ENCODE results near the gene CCL14.
"Not testable (repeated sequence)": the region's sequence is repeated elsewhere in the genome, so short reads cannot be mapped to it uniquely, and the experiment has no call there.

Gene CCL14

DNA sequence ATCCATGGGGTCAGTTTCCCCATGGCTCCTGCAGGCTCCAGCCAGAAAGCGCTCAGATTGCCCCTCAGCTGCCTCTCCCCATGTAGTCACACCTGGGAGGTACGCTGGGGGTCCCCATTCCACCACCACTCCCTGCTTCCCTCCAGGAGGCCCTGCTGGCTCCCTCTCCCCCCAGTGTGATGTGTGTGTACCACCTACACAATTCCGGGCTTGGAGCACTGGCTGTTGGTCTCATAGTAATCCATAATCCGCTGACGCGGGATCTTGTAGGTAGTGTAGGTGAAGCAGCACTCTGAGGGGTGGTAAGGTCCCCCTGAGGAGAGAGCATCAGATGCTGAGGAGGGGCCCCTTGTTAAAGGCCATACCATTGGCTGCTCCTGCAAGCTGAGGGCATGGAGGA lies 2.4 kb downstream of the CCL14 start:
- no peak for DNase-seq

DNA sequence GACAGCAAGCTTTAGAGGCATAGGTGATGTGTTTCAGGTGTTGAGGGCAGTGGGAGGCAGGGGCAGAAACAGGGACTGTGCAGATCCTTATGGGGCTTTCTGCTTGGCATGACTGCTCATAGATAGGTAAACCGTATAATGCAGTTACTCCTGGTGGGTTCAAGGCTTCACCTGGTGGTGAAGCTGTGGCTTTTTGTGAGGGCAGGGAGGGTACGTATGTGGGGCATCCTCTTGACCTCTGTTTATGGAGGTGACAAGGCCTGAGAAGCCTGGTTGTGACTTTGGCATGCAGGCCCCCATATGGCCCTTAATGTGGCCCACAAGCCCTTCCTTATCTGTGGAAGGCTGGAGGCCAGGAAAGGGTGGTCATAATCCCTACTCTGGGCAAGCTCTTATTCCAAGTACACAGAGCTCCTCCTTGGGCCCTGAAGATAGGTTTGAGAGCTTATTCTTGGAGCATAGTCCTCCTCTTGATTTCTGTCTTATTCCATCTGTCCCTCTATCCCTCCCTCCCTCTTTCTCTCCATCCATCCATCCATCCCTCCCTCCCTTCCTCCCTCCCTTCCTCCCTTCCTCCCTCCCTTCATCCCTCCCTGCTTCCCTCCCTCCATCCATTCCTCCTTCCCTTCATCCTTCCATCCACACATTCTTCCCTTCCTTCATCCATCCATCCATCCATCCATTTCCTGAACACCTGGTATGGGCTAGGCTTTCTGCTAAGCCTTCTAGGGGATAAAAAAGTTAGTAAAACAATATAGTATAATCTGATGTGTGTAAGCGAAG lies 3.9 kb downstream of the CCL14 start:
- DNase-seq: no peak

DNA sequence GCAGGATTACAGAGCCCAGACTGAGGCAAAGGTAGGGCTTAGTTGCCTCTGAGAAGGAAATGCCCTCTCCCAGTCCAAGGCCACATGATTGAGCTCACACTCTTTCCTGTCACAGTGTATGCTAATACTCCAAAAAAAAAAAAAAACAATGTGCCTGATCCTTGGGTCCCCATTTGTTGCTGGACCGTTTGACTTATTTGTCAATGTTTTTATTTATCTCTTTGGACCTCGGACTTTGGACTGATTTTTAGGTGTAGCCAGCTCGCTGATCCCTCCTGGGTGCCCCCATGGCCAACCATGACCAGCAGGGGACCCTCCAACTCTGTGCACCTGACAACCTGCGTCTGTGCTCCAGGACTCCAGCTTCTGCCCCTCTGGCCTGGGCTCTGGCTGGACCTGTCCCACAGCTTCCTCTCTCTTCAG lies 4.6 kb downstream of the CCL14 start:
- peak; percentile 10 to 11 for DNase-seq

DNA sequence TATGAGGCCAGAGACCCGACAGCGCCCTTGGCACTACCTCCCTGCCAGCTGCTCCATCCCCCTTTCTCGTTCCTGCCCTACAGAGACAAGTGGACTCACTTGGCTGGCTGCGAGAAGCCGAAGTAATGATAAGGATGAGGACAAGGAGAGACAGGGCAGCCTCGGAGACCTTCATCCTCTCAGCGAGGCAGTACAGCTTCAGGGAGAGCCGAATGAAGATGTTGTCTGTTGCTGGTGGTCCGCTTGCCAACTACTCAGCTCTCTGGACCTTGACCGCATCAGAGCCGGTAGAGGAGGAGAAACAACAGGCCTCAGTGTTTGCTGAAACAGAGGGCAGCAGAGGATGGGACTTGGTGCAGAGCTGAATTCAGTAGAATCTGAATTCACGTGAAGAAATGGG lies 5.3 kb downstream of the CCL14 start, which contains the start of gene CCL16:
Gene CCL16, minus strand, starts transcription at position 252 of the 400 bp plus-strand sequence. Its CDS starts 77 bp downstream, at position 175.
- DNase-seq: no peak

DNA sequence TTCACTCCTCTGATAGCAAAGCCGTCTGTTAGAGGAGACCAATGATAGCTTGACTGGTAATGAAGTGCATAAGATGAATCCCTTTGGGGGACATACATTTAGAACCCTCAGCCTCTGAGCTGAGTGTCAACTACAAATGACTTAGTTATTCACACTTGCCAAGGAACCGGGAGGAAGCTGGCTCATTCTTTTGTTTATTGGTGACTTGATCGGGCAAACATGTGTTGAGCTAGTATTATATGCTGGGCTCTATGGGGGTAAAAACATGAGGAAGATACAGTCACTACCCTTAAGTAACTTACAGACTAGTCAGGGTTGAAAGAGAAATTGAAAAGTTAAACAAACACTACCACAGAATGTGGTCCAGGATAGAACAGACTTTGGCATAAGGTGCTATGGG lies 8.2 kb downstream of the CCL14 start:
- DNase-seq: no peak

DNA sequence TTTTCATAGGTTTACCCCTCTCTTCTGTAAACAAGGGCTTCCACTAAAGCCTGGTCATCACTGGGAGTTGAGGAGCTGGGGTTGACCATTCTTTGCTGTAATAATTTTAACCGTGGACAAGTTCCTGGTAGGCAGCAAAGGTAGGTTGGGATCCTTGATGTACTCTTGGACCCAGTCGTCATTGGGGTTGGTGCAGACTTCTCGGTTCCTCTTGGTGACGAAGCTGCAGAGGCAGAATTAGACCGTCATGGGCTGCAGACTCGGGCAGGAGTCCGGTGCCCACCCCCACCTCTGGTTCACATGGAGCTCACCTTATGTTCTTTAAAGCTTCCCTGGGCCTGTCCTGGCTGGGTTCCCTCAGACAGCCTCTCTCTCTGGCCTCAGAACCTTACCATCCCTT lies 9.0 kb downstream of the CCL14 start:
- no peak for DNase-seq

DNA sequence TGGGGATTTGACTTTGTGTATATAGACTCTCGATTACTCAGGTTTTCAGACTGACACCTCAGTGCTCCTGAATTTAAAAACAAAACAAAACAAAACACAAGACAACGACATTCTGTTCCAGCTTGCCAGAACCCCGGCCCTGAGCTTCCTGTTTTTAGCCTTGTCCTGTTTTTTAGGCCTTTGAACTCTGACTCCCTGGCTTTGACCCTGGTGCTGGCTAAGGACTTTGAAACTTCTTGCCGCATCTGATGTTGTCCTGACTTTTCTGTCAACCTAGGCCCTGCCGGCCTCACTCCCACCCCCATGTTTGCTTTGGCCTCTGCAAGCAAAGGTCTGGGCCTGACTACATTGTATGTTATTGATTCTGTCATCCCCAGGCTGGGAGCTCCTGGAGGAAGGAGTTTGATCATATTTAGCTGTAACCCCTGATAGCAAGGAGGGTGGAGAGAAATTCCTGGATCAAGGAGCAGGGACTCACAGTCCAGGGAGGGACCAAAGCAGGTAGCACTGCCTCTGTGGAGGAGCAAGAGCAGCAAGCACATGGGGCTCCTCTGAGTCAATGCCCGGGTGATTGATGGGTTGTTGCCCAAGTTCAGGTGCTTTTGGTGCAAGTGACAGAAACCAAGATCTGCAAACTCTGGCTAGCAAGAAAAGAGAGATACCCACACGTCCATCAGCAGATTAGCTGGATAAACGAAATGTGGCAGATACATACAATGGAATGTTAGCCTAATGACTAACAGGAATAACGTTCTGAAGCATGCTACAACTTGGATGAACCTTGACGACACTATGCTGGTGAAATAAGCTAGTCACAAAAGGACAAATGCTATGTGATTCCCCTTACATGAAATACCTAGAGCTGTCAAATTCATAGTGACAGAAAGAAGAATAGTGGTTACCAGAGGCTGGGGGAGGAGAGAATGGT lies 12.9 kb downstream of the CCL14 start:
- DNase-seq: no peak

DNA sequence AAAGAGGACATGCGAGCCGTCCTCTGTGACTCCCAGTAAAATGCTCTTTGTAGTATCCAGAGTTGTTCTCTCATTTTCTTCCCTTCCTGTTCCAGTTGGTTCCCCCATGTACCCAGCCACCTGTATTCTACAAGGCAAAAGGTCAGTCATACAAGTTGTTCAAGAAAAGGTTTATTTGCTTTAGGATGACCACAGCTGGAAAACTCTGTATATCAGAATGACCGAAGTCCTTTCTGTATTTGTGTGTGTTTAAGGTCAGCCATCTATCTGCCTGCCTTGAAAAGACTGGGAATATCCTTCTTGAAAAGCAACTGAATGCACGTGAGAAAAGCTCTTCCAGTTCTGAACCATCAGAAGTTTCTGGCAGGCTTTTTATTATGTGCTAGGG lies 13.6 kb downstream of the CCL14 start:
- DNase-seq: no peak

DNA sequence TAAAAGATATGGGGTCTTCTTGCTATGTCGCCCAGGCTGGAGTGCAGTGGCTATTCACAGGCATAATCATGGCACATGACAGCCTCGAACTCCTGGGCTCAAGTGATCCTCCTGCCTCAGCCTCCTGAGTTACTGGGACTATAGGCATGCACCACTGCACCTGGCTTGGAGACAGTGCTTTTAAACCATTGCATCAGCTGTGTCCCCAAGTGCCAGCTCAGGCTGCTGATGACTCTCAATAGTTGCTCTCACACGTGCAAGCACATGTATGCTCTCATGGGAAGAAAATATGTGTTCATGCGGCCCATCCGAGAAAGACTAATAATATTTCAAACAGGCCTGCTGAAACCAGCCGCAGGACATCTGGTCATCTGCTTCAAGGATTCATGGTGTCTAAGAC lies 14.0 kb downstream of the CCL14 start:
- DNase-seq: no peak

DNA sequence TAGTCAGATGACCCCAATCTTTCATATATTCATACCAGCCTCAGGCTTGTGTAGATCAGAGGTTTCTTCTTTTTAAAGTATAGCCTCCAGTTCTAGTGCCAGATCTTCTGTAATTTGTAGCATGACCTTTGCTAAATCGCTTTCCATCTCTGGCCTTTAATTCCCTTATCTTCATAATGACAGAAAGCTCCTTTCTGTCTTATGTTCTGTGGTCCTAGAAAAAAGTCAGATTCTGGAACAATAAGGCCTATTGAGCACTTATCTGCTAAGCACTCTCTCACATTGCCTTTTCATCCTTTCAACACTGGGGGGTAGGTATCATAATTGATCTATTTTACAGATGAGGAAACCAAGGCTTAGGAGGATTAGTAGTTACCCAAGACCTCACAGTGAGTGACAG lies 14.5 kb downstream of the CCL14 start:
- DNase-seq: no peak

DNA sequence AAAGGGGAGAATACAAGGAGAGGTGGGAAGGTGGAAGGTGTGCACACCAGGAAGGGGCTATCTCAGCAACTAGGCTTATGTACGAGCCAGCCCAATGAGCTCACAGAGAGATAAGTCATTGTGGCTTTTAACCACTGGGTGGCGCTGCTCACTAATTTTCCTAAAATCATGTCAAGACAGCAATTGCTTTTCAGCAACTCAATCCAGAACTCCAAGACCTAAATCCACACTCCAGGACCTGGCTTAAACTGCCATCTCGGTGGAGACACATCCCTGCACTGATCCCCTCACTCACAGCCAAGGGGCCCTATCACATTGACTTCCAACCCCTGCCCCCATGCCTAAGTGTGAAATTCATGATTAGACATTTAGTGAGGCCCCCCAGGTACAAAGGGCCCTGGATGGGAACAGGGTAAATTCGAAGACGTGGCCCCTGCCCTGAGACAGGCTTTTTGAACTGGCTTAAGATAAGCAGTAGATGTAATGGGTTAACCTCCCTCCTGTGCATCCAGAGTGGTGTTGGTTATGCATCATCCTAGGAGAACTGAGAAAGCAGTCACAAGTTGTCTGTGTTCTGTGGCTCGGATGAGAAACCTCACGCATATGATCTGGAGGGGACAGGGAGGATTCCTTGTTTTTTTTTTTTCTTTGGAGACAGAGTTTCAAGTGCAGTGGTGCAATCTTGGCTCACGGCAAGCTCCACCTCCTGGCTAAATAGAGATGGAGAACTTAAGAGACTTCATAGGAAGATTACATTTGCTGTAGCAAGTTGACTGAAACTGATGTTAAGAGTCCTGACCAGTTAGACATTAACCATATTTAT lies 16.8 kb downstream of the CCL14 start:
- peak; percentile 68 to 74 for DNase-seq

DNA sequence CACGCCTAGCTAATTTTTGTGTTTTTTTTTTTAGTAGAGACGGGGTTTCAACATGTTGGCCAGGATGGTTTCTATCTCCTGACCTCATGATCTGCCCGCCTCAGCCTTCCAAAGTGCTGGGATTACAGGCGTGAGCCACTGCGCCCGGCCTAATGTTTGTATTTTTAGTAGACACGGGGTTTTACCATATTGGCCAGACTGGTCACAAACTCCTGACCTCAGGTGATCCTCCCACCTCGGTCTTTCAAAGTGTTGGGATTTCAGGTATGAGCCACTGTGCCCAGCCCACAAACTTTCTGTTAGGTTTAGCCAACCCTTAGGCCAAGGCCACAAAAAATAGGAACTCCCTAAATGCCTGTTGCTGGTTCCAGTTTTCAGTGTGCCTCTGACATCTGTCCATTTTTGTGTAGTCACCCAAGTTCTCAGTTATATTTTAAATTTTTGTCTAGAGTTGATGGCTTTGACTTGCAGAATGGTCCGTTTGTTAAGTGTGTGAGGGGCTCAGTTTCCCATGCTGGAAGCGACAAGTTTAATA lies 17.9 kb downstream of the CCL14 start:
- no peak for DNase-seq

DNA sequence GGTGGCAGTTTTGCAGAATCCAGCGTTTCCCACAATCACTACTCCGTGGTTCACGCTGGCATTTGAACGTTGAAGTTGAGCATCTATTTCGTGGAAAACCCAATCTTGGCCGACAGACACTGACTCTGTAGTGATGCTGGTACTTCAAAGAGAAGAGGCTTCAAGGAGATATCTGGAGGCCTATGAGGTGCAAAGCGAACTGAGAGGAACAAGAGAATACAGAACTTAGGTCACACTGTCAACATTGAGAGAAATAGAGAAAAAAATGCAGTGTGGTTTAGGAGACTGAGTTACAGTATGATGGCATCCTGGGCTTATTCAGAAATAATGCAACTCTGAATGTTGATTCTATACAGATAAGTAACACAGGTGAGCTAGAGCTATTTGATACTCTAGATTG lies 21.3 kb downstream of the CCL14 start:
- no peak for DNase-seq

DNA sequence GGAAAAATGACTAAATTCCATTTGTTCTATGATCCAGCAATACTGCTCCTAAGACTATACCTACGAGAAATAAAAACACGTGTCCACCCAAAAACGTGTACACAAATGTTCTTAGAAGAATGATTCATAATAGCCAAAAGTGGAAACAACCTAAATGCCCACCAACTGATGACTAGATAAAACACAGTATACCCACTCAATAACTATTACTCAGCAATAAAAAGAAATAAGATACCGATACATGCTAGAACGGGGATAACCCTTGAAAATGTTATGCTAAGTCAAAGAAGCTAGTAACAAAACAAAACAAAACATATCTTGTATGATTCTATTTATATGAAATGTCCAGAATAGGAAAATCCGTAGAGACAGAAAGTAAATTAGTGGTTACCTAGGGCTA lies 22.9 kb downstream of the CCL14 start:
- no peak for DNase-seq

DNA sequence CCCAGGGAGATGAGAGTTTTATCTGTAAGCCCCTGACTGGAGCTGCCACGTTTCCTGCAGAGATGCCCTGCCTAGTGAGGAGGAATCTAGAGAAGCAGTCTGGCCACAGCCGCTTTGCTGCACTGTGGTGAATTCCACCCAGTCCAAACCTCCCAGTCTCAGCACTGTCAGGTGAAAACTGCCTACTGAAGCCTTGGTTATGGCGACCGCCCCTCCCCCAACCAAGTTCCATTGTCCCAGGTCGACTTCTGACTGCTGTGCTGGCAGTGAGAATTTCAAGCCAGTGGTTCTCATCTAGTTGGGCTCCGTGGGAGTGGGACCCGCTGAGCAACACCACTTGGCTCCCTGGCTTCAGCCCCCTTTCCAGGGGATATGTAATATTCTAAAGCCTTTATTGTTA lies 32.8 kb downstream of the CCL14 start:
- no peak for DNase-seq

DNA sequence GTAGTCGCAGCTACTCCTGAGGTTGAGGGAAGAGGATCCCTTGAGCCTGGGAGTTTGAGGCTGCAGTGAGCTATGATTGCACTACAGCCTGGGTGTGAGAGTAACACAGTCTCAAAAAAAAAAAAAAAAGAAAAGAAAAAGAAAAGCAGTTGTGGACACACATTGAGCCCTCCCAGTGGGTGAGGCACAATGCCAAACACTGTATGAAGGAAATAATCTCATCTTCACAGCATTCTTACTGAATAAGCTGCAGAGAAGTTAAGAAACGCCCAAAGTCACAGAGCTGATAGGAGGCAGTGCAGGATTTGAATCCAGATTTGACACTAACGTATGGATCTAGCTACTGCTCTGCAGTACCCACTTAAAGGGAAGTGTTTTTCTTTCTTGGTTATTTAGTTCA lies 37.1 kb downstream of the CCL14 start:
- DNase-seq: no peak

DNA sequence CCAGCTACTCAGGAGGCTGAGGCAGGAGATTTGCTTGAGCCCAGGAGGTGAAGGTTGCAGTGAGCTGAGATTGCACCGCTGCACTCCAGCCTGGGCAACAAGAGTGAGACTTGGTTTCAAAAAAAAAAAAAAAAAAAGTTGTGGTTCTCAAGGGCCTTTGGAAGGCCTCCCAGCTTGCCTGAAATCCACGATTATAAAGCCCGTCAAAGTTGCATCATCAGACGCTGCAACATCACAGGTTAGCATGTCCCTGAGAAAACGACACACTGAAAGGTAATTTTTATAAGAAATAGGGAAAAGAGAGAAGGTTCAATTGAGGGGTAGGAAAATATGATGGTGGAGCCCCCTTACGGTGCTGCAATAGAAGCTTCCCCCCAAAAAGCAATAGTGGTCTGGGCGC lies 38.4 kb downstream of the CCL14 start:
- no peak for DNase-seq

DNA sequence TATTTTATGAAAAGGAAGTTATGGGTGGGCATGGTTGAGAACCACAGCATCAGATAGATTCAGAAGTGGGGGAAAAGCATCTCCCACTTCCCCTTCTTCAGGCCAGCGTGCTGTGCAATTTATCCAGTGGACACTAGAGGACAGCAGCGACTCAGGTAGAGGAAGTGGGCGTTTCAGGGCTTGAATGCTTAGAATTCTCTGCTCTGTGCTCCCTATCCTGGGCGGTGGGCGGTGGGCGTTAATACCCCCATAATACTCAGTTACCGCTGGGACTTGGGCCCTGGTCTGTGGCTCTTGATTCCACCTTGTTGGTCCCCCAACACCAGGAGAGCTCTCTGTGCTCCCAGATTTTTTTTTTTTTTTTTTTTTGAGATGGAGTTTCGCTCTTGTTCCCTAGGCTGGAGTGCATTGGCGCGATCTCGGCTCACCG lies 39.4 kb downstream of the CCL14 start:
- peak; percentile 56 to 59 for DNase-seq

DNA sequence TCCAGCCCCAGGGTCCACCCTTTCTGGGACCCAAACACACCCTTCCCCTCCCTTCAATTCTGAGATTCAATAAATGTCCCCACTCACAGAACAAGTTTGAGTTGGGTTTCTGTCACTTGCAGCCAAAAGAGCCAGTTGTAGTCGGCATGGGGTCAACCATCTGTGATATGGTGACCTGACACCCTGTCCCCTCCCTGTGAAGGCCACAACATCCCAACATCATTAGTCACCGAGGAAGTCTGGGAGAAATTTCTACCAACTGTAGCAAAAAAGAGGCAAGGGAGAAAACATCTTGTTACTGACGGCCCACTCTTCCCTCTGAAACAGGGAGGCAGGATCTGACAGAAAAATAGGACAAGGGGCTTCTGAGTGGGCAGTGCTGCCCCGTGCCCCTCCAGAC lies 42.4 kb downstream of the CCL14 start:
- no peak for DNase-seq

DNA sequence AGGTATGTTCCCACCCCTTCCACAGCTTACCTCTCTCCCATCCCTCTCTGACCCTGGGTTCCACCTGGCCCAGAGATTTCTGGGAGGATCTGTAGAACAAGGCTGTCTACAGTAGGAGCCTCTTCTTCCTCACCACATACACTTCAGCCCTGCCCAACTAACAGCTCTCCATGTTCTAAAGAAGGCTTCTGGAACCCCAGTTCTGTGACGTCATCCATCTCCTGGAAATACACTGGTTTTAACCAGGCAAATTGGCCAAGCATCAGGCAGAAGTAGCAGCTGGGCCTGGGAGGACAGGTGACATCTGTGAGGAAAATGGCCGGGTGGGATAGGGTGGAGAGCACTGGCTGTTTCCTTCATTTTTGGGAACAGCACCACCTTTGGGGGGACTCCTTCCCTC lies 43.0 kb downstream of the CCL14 start, which contains the start of gene LYZL6:
Gene LYZL6, minus strand, starts transcription at position 177 of the 400 bp plus-strand sequence. CDS start 4,357 bp downstream, outside the sequence.
- DNase-seq: no peak

DNA sequence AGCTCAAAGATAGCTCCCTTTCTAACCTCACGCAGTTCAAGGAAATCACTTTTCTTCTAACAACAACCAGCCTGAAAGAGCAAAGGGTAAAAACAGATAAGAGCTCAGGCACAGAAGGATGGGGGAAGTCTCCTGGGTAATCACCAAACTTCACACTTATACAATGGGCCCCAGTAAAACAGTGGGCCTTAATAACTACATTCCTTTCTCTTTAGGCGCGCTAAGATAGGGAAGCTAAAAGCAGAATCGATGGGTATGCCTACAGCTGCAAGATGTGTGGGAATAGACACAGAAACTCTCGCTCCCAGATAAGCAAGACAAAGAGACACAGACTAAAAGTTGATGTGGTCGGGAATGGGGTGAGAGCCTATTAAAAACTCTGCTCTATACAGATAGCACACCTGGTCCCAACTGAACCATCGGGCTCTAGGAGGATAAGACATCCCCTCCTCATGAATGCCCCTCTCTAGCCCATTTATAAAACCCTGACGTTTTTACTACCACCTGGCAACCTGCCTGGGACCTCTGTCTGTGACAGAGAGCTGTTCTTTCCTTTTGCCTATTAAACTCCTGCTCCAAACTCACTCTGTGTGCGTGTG lies 43.8 kb downstream of the CCL14 start:
- no peak for DNase-seq

DNA sequence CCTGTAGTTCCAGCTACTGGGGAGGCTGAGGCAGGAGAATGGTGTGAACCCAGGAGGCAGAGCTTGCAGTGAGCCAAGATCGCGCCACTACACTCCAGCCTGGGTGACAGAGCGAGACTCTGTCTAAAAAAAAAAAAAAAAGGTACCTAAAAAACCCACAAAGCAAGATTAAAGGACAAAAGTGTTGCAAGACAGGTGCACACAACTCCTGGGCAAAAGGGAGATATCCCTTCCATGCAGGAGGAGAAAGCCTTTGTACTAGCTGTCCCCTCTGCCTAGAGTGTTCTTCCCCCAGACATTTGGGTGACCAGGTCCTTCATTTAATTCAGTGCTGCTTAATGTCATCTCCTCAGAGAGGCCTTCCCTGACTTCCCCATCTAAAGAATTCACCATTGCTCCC lies 48.0 kb downstream of the CCL14 start:
- not testable (repeated sequence) for DNase-seq
